Progenitor cell of endocrine pancreas (in vitro differentiated cells): ENCODE measurements around the gene CIB4. TPM values are rescaled to one million over a fixed set of nuclear protein-coding genes. Genes with fewer than 3 reads are reported as not detected.

Experiments used
- DNase-seq: peaks from one replicate; pipeline ENCODE4 v3.0.0; 2021; ENCODE audit warnings: low spot score; ENCODE audit not compliant: unreplicated experiment
- H3K27ac Mint-ChIP-seq: 2 replicates; pipeline ENCODE4 v1.8.0; 2021; ENCODE audit warnings: mild to moderate bottlenecking, moderate library complexity, mixed read lengths
- H3K27me3 Mint-ChIP-seq: 2 replicates; pipeline ENCODE4 v1.8.0; 2021; ENCODE audit warnings: mixed read lengths
- H3K36me3 Mint-ChIP-seq: 2 replicates; pipeline ENCODE4 v1.8.0; 2022; ENCODE audit warnings: mixed read lengths; ENCODE audit not compliant: insufficient read depth
- H3K4me1 Mint-ChIP-seq: 2 replicates; pipeline ENCODE4 v1.8.0; 2021; ENCODE audit warnings: low read depth, mixed read lengths
- H3K4me3 Mint-ChIP-seq: 2 replicates; pipeline ENCODE4 v1.8.0; 2021; ENCODE audit warnings: low read depth, mild to moderate bottlenecking, moderate library complexity, mixed read lengths
- H3K9me3 Mint-ChIP-seq: 2 replicates; pipeline ENCODE4 v1.8.0; 2021; ENCODE audit warnings: low read depth, mixed read lengths
- total RNA-seq: library from RNA; stranded (reverse); gene quantifications from 2 replicates; pipeline ENCODE4 v1.2.1, GENCODE V29; 2021
- TF ChIP-seq, protein P1 (sequence below): fragments of 200-600 bp; sonication (generic); IDR thresholded peaks from one replicate; pipeline ENCODE4 v1.5.0; 2021; ENCODE audit warnings: antibody characterized with exemption, mild to moderate bottlenecking; ENCODE audit not compliant: unreplicated experiment

CIB4 gene
- total RNA-seq, 1 donor from 2014 or later = not detected

DNA sequence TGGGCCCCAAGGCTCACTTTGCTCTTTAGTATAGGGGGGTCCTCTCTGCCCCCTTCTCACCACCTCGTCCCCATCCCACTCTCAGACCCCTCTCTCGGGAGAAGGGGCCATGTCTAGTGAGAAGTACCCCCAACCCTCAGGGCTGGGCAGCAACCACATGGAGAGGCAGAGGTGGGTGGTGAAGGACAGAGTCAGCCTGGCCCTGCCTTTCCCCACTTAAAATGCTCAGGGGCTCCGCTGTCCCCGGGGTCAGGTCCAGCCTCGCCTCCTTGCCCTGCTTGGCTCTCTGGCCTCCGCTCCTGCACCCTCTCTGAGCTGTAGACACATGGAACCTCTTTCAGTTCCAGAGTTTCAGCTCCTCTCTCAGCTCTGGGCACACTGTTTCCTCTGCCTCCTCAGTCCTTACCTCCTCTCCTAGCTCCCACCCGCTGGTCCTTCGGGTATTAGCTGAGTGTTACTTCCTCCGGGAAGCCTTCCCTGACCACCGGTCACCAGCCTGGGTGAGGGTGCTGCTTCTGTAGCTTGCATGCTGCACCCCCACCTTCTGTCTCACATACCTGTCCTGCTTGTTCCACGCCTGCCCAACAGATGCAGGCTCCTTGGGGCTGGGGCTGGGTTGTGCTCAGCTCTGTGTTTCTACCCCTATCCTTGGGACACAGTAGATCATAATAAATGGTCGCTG is 83.8 kb downstream of the CIB4 start:
- Mint-ChIP-seq H3K4me3 (no peak overlapping the region), H3K36me3 (no peaks in the 10 kb centered on the region), H3K27ac (no peak overlapping the region), H3K4me1 (no peaks in the 10 kb centered on the region), H3K27me3 (peaks cover 34% of the 10 kb centered on the region), H3K9me3 (no peaks in the 10 kb centered on the region)
- TF ChIP-seq, protein P1, sequence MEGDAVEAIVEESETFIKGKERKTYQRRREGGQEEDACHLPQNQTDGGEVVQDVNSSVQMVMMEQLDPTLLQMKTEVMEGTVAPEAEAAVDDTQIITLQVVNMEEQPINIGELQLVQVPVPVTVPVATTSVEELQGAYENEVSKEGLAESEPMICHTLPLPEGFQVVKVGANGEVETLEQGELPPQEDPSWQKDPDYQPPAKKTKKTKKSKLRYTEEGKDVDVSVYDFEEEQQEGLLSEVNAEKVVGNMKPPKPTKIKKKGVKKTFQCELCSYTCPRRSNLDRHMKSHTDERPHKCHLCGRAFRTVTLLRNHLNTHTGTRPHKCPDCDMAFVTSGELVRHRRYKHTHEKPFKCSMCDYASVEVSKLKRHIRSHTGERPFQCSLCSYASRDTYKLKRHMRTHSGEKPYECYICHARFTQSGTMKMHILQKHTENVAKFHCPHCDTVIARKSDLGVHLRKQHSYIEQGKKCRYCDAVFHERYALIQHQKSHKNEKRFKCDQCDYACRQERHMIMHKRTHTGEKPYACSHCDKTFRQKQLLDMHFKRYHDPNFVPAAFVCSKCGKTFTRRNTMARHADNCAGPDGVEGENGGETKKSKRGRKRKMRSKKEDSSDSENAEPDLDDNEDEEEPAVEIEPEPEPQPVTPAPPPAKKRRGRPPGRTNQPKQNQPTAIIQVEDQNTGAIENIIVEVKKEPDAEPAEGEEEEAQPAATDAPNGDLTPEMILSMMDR = no peak
- DNase-seq = no peak

DNA sequence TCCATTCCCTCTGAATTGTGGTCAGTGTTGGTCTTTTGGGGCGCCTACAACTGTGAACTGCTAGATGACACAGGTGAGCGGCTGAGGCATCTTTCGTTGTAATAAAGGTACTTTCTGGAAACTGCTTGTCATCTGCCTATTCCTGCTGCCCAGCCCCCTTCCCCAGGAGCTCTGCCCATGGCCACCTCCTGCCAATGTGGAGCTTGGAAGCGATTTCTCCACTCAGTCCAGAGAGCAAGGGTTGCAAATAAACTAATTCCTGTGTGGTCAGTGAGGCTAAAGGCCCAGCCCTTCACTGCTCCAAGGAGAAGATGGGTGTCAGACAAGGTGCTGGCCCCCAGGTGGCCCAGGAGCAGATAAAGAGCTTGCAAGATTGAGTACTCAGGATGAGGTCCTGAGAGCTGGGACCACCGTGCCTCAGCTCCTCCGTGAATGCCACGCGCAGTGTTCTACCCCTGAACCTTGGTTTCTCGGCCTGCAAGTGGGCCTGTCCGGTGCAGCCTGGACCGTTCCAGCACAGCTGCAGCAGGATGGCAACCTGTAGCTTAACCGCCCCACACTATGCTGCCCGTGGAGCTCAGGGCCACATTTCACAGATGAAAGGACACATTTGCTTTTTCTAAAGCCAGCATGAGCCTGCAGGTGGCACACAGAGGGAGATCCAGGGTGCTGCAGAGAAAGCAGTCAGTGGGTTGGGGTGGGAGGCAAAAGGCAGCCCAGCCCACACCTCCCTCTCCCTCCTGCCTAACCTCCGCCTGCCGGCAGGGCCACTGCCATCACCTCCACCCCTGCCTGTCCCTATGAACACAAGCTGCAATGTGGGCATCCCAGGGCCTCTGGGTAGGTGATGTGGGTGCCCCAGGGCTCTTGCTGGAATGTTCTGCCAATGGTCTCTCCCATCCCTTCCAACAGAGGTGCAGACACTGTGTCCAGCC is 84.6 kb downstream of the CIB4 start:
- Mint-ChIP-seq H3K4me1 (no peaks in the 10 kb centered on the region), H3K36me3 (no peaks in the 10 kb centered on the region), H3K4me3 (no peak overlapping the region), H3K9me3 (no peaks in the 10 kb centered on the region), H3K27ac (no peak overlapping the region), H3K27me3 (peaks cover 34% of the 10 kb centered on the region)
- TF ChIP-seq, protein P1 = no peak
- no peak for DNase-seq

DNA sequence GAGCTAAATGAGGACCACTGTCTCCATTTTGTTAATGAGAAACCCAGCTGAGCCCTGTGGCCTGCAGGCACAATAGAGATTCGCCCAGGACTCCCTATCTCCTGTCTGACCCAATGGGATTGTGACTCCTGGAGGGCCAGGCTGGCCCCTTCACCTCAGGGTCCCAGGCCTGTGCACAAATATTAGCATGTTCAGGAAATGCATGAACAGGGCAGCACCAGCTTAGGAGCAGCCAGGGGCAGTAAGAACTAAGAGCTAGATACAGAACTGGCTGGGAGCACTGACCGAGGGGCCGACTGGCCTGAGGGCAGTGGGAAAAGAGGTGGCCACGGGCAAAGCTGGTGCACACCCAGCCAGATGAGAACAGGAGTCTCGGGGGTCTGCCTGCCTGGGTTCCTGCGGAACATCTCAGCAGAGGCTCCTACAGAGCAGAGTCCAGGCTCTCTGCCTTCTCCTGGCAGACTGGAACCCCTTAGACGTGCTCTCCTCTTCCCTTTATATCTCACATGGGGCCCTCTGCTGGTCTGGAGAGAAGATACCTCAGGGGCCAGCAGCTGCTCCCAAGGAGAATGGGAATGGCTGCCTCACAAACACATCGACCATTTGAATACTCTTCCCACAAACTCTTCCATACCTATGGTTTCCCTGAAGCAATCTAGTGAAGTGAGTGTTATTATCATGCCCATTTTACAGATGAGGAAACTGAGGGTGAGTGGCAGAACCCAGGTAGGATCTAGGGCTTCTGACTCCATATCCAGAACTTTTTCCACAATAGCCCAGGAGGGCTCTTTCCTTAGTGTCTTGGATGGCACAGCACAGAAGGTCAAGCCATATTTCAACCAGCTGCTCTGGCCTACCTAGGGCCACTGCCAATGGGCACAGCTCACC is 85.7 kb downstream of the CIB4 start:
- no peak for DNase-seq
- Mint-ChIP-seq H3K27ac (no peak overlapping the region), H3K4me1 (no peaks in the 10 kb centered on the region), H3K9me3 (no peaks in the 10 kb centered on the region), H3K27me3 (peaks cover 38% of the 10 kb centered on the region), H3K36me3 (no peaks in the 10 kb centered on the region), H3K4me3 (no peak overlapping the region)
- TF ChIP-seq, protein P1 = no peak

DNA sequence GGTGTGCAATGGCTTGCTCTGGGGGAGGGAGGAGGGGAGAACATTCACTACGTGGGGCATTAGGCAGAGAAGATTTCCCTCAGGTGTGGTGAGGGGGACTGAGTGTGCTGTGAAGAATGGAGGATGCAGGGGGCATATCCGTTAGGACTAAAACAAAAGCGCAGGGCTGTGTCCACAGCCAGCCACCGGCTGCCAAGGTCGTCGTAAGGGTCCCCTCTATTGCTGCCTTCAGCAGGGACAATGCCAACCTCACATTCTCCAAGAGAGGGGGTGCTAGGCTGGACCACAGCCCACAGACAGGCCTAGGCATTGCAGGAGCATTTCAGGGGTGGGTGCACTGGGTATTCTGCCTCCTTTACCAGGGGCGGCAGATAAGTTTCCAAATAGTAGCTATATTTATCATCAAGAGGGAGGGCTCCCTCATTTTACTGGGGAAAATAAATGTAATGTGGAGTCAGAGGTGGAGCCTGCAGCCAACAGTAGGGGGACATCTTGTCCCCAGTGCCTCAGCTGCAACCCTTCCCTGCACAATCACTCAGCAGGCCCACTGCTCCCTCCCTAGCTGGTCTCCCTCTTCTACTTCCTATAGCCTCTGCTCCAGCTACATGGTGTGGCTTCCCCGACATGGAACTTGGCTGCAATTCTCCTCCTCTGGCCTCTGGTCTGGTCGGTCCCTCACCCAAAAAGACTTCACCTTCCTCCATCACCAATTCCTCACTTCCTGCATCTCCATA is 88.4 kb downstream of the CIB4 start:
- no peak for DNase-seq
- peaks cover 20% of the 10 kb centered on the region for H3K27me3 Mint-ChIP-seq
- no peak overlapping the region for H3K27ac Mint-ChIP-seq
- H3K9me3 Mint-ChIP-seq = no peaks in the 10 kb centered on the region
- H3K36me3 Mint-ChIP-seq = no peaks in the 10 kb centered on the region
- no peak overlapping the region for H3K4me3 Mint-ChIP-seq
- TF ChIP-seq, protein P1 = no peak
- H3K4me1 Mint-ChIP-seq = no peaks in the 10 kb centered on the region
